Mesothelial cell of epicardium (in vitro differentiated cells): Measurements from ENCODE around the gene GPR39. TPM values are rescaled to one million over a fixed set of nuclear protein-coding genes. Genes with fewer than 3 reads are reported as not detected.

Experiments
- DNase-seq, 2 experiments: peaks; one replicate each; pipeline ENCODE4 v3.0.0; 2021; ENCODE audit warnings: low spot score in 2 of 2; ENCODE audit not compliant: unreplicated experiment in 2 of 2
- H3K27ac Mint-ChIP-seq: 2 replicates; pipeline ENCODE4 v1.8.0; 2021; ENCODE audit warnings: mixed read lengths
- H3K27me3 Mint-ChIP-seq: 2 replicates; pipeline ENCODE4 v1.8.0; 2021; ENCODE audit warnings: low read depth, mixed read lengths
- H3K36me3 Mint-ChIP-seq: 2 replicates; pipeline ENCODE4 v1.8.0; 2021; ENCODE audit warnings: mixed read lengths
- H3K4me1 Mint-ChIP-seq: 2 replicates; pipeline ENCODE4 v1.8.0; 2021; ENCODE audit warnings: mixed read lengths
- H3K4me3 Mint-ChIP-seq: 2 replicates; pipeline ENCODE4 v1.8.0; 2021; ENCODE audit warnings: mild to moderate bottlenecking, moderate library complexity, mixed read lengths
- H3K9me3 Mint-ChIP-seq: 2 replicates; pipeline ENCODE4 v1.8.0; 2021; ENCODE audit warnings: mixed read lengths
- total RNA-seq: library from RNA; stranded (reverse); gene quantifications from 3 replicates; pipeline ENCODE4 v1.2.1, GENCODE V29; 2021
- TF ChIP-seq, protein P1 (sequence below): fragments of 200-600 bp; sonication (generic); IDR thresholded peaks from one replicate; pipeline ENCODE4 v1.5.0; 2021; ENCODE audit warnings: antibody characterized with exemption; ENCODE audit not compliant: unreplicated experiment

The GPR39 gene
- total RNA-seq, 1 donor from 2014 or later, result 0.31 TPM

DNA sequence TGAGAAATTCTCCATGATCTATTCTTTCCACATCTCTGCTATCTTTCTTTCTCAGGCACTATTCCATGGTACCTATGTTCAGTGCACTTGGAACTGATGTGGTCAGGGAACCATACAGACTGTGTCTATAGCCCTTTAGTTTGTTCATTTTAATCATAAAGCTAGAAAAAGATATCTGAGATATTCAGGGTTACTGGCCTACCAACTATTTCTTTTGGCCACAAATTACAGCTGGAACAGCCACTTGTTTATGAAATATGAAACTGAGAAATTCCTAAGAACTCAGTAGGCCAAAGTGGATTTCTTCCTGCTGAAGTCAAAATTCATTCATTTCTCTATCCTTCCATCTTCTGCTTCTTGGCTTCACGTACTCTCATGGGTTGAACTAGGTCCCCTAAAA is 276.2 kb downstream of the GPR39 start:
- TF ChIP-seq, protein P1, sequence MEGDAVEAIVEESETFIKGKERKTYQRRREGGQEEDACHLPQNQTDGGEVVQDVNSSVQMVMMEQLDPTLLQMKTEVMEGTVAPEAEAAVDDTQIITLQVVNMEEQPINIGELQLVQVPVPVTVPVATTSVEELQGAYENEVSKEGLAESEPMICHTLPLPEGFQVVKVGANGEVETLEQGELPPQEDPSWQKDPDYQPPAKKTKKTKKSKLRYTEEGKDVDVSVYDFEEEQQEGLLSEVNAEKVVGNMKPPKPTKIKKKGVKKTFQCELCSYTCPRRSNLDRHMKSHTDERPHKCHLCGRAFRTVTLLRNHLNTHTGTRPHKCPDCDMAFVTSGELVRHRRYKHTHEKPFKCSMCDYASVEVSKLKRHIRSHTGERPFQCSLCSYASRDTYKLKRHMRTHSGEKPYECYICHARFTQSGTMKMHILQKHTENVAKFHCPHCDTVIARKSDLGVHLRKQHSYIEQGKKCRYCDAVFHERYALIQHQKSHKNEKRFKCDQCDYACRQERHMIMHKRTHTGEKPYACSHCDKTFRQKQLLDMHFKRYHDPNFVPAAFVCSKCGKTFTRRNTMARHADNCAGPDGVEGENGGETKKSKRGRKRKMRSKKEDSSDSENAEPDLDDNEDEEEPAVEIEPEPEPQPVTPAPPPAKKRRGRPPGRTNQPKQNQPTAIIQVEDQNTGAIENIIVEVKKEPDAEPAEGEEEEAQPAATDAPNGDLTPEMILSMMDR, result no peak
- Mint-ChIP-seq H3K27ac (no peak overlapping the region), H3K4me1 (no peaks in the 10 kb centered on the region), H3K4me3 (no peak overlapping the region), H3K27me3 (peaks cover 7% of the 10 kb centered on the region), H3K9me3 (peaks cover 18% of the 10 kb centered on the region), H3K36me3 (no peaks in the 10 kb centered on the region)
- no peak for DNase-seq
